Adrenal gland (tissue), 12 donors: Measurements from ENCODE around the gene PRKN. TPM values are rescaled to one million over a fixed set of nuclear protein-coding genes. Genes with fewer than 3 reads are reported as not detected.

Experiments
- DNase-seq, 7 donors: peaks; one replicate each; pipeline ENCODE4 v3.0.0-alpha.2; 2019 to 2020
- H3K27ac ChIP-seq, 5 donors: fragments of 200-600 bp; sonication (generic) in 4 of 5; 1 replicate in 3 of 5; 2 replicates in 2 of 5; pipeline versions ENCODE4 v1.5.1 to v1.8.0; 2016 to 2020; ENCODE audit warnings: mild to moderate bottlenecking in 1 of 5
- H3K27me3 ChIP-seq: fragments of 200-600 bp; 2 replicates; pipeline ENCODE4 v1.8.0; 2021
- H3K36me3 ChIP-seq, 2 donors: fragments of 200-600 bp; replicated peaks in 1 of 2; 1 replicate in 1 of 2; 2 replicates in 1 of 2; pipeline versions ENCODE4 v1.5.1 to v1.8.0; 2018 to 2022
- H3K4me1 ChIP-seq, 2 donors: fragments of 200-600 bp; replicated peaks in 1 of 2; 1 replicate in 1 of 2; 2 replicates in 1 of 2; pipeline versions ENCODE4 v1.5.1 to v1.8.0; 2018 to 2021
- H3K4me3 ChIP-seq, 4 donors: fragments of 200-600 bp; sonication (generic) in 3 of 4; one replicate each; pipeline ENCODE4 v1.5.1; 2016 to 2018
- H3K9me3 ChIP-seq, 3 donors: fragments of 200-600 bp; sonication (generic) in 1 of 3; replicated peaks in 1 of 3; 1 replicate in 2 of 3; 2 replicates in 1 of 3; pipeline versions ENCODE4 v1.5.1 to v1.8.0; 2016 to 2021
- CTCF ChIP-seq, 6 experiments: fragments of 450-650 bp in 4 of 6; fragments of 200-600 bp in 2 of 6; sonication (generic) in 1 of 6; IDR thresholded peaks; 1 replicate in 5 of 6; 2 replicates in 1 of 6; pipeline versions ENCODE4 v1.5.1 to v1.8.0; 2016 to 2021; ENCODE audit warnings: antibody characterized with exemption in 6 of 6, mild to moderate bottlenecking in 2 of 6, moderate library complexity in 1 of 6
- POLR2A ChIP-seq, 2 donors: fragments of 450-650 bp; IDR thresholded peaks; one replicate each; pipeline ENCODE4 v1.6.1; 2017; ENCODE audit warnings: antibody characterized with exemption in 2 of 2, mild to moderate bottlenecking in 2 of 2, moderate library complexity in 1 of 2
- WGBS, 4 donors: extraction: QIAGEN DNeasy Blood & Tissue Kit in 2 of 4; methylation state at CpG; one replicate each; pipeline versions ENCODE4 v1.1.5 to v1.1.7; 2013 to 2017; 5-methylcytosine and 5-hydroxymethylcytosine counted together
- intact Hi-C, 2 donors: fragments of 100-400 bp; cut with DNase I; formaldehyde crosslinking; loops; one replicate each; pipeline versions ENCODE4 v1.14.1 to v1.15.0; 2022 to 2023
- polyA plus RNA-seq, 3 donors: library from polyadenylated mRNA; stranded (reverse); fragments of 200-250 nt in 2 of 3; fragments of 350-450 nt in 1 of 3; fragmentation: Illumina TruSeq in 1 of 3; extraction: RNeasy Lipid Tissue Mini Kit (QIAGEN cat#74804) in 1 of 3; gene quantifications; one replicate each; pipeline ENCODE4 v1.2.3, GENCODE V29; 2013 to 2014
- total RNA-seq, 9 donors: library from RNA; depleted of rRNA in 4 of 9; stranded (reverse); fragments of >200 nt in 4 of 9; fragments of 120-200 nt in 1 of 9; fragmentation: NEBNext Ultra II Directional in 1 of 9; extraction: Animal tissue kit (Norgen Biotek cat#: 25700) in 1 of 9; gene quantifications; one replicate each; pipeline versions ENCODE4 v1.1.0 to v1.2.4, GENCODE V29; 2013 to 2023
- donor health status: healthy with polysubstance abuse.
- donor health status: Bipolar disorder and iron deficiency.
- donor health status: DM: yes; HTN: yes; CAD: no.
- donor health status: DM: no; HTN: no; CAD: no.
- donor health status: DM: no; HTN: no; CAD: no.
- donor health status: DM: yes; HTN: yes; CAD: no.

PRKN gene
- total and polyA plus RNA-seq, 12 donors: 1.9 to 159 (median 13.3) TPM

GRCh38 chr6:162615016-162615705, 112.4 kb downstream of the PRKN start:
- no peaks in the 10 kb centered on the region for H3K36me3 ChIP-seq
- H3K9me3 ChIP-seq: no peaks in the 10 kb centered on the region
- intact Hi-C loops: no loop called here
- DNase-seq: peak; percentile 36 to 82 (median 69)
- peak overlapping the region in 3 of 5 donors; percentile 14 to 74 (median 48) for H3K27ac ChIP-seq
- no peaks in the 10 kb centered on the region for H3K27me3 ChIP-seq
- peak overlapping the region in 1 of 4 donors; percentile 7 for H3K4me3 ChIP-seq
- TF ChIP-seq CTCF (IDR thresholded peaks at IDR 0.05): no peak
- no peak for TF ChIP-seq POLR2A (IDR thresholded peaks at IDR 0.05)
- 34 to 51% (median 37%) methylated on average over 2 of the region's 2 CpGs for WGBS, 4 donors
- peaks cover 9 to 15% of the 10 kb centered on the region in 2 donors for H3K4me1 ChIP-seq

GRCh38 chr6:162613310-162613709, 114.3 kb downstream of the PRKN start:
- WGBS, 4 donors: 91 to 97% (median 93%) methylated on average over 2 of the region's 2 CpGs
- Histone ChIP-seq H3K9me3 (no peaks in the 10 kb centered on the region), H3K27me3 (no peaks in the 10 kb centered on the region), H3K27ac (no peak overlapping the region), H3K4me3 (no peak overlapping the region), H3K36me3 (no peaks in the 10 kb centered on the region), H3K4me1 (peaks cover 9 to 15% of the 10 kb centered on the region in 2 donors)
- intact Hi-C loops: no loop called here
- DNase-seq: no peak
- TF ChIP-seq POLR2A (IDR thresholded peaks at IDR 0.05) (no peak), CTCF (IDR thresholded peaks at IDR 0.05) (no peak)

- no peak overlapping the region for H3K4me3 ChIP-seq
- intact Hi-C loops: no loop called here
- WGBS, 4 donors: 69 to 77% (median 74%) methylated on average over 4 of the region's 4 CpGs
- no peak overlapping the region for H3K27ac ChIP-seq
- H3K9me3 ChIP-seq: no peaks in the 10 kb centered on the region
- H3K4me1 ChIP-seq: peaks cover 9 to 15% of the 10 kb centered on the region in 2 donors
- no peak for DNase-seq
- TF ChIP-seq POLR2A (IDR thresholded peaks at IDR 0.05) (no peak), CTCF (IDR thresholded peaks at IDR 0.05) (no peak)
- H3K27me3 ChIP-seq: no peaks in the 10 kb centered on the region
- no peaks in the 10 kb centered on the region for H3K36me3 ChIP-seq
Measured at GRCh38 chr6:162612613-162613012, 115.0 kb downstream of the PRKN start.

- DNase-seq: no peak
- Histone ChIP-seq H3K27me3 (no peaks in the 10 kb centered on the region), H3K27ac (no peak overlapping the region), H3K36me3 (no peaks in the 10 kb centered on the region), H3K4me3 (no peak overlapping the region), H3K9me3 (no peaks in the 10 kb centered on the region), H3K4me1 (peaks cover 9% of the 10 kb centered on the region in 2 donors)
- TF ChIP-seq CTCF (IDR thresholded peaks at IDR 0.05) (no peak), POLR2A (IDR thresholded peaks at IDR 0.05) (no peak)
- intact Hi-C loops: no loop called here
- WGBS, 4 donors: 91 to 97% (median 95%) methylated on average over 5 of the region's 5 CpGs
Measured at GRCh38 chr6:162610351-162610750, 117.2 kb downstream of the PRKN start.
